Activated naive CD8-positive, alpha-beta T cell treated with anti-CD3 and anti-CD28 coated beads, Interleukin-2, amount 50 U/mL, for 16 hours (primary cell): Measurements from ENCODE around the gene PCDHGA6.
A peak's percentile ranks its signal among the peaks of the same experiment; 100 is the strongest.
"Not testable (repeated sequence)": the region's sequence is repeated elsewhere in the genome, so short reads cannot be mapped to it uniquely, and the experiment has no call there.

ENCODE experiments used
- DNase-seq: peaks from one replicate; pipeline ENCODE4 v3.0.0-alpha.2; 2020; ENCODE audit warnings: low read depth, low spot score

PCDHGA6 gene

GRCh38 chr5:141373673-141374317 is at the start of gene PCDHGA6:
PCDHGA6 (plus strand) TSS chr5:141373891; CDS start chr5:141374084, 193 bp downstream.
- DNase-seq = no peak

GRCh38 chr5:141326088-141326854 is 47.4 kb upstream of the PCDHGA6 start:
- DNase-seq = peak; percentile 23

- DNase-seq = no peak
Observed at GRCh38 chr5:141328231-141328630, 45.5 kb upstream of the PCDHGA6 start.

GRCh38 chr5:141330299-141331080 is 43.2 kb upstream of the PCDHGA6 start, which contains the start of gene PCDHGA1:
PCDHGA1 (plus strand) TSS chr5:141330514.
- no peak for DNase-seq

- DNase-seq = not testable (repeated sequence)
Observed at GRCh38 chr5:141332571-141332970, 41.1 kb upstream of the PCDHGA6 start.

GRCh38 chr5:141338538-141339306 is 35.0 kb upstream of the PCDHGA6 start, which contains the start of gene PCDHGA2:
PCDHGA2 (plus strand) TSS chr5:141338760.
- no peak for DNase-seq

GRCh38 chr5:141340781-141341354 is 32.8 kb upstream of the PCDHGA6 start:
- not testable (repeated sequence) for DNase-seq

GRCh38 chr5:141342773-141343172 is 30.9 kb upstream of the PCDHGA6 start:
- no peak for DNase-seq

- DNase-seq = no peak
Observed at GRCh38 chr5:141343242-141343952, 30.3 kb upstream of the PCDHGA6 start, which contains the start of gene PCDHGA3. PCDHGA3 (plus strand) TSS chr5:141343829; CDS start chr5:141344034, 205 bp downstream.

- DNase-seq = no peak
Observed at GRCh38 chr5:141343953-141344463, 29.7 kb upstream of the PCDHGA6 start.

GRCh38 chr5:141345327-141345726 is 28.4 kb upstream of the PCDHGA6 start:
- no peak for DNase-seq

GRCh38 chr5:141346017-141346416 is 27.7 kb upstream of the PCDHGA6 start:
- DNase-seq = not testable (repeated sequence)

- DNase-seq = no peak
Observed at GRCh38 chr5:141349917-141350619, 23.6 kb upstream of the PCDHGA6 start, which contains the start of gene PCDHGB1. PCDHGB1 (plus strand) TSS chr5:141350099; CDS start chr5:141350261, 162 bp downstream.

GRCh38 chr5:141351591-141351990 is 22.1 kb upstream of the PCDHGA6 start:
- DNase-seq = no peak

GRCh38 chr5:141354900-141355469 is 18.7 kb upstream of the PCDHGA6 start, which contains the start of gene PCDHGA4:
PCDHGA4 (plus strand) TSS chr5:141355021; CDS start chr5:141355108, 87 bp downstream.
- DNase-seq = no peak

GRCh38 chr5:141355641-141356040 is 18.1 kb upstream of the PCDHGA6 start:
- no peak for DNase-seq

GRCh38 chr5:141356133-141356532 is 17.6 kb upstream of the PCDHGA6 start:
- no peak for DNase-seq

GRCh38 chr5:141356950-141357349 is 16.7 kb upstream of the PCDHGA6 start:
- no peak for DNase-seq
